Smooth muscle cell (in vitro differentiated cells): Measurements from ENCODE around the gene WDR46. TPM values are rescaled to one million over a fixed set of nuclear protein-coding genes. Genes with fewer than 3 reads are reported as not detected.

Experiments used
- microRNA-seq: library from miRNA; unstranded; fragments of <30 nt; microRNA quantifications from one replicate; pipeline ENCODE4, GENCODE V29; 2016; ENCODE audit warnings: borderline number of aligned reads
- polyA plus RNA-seq: library from polyadenylated mRNA; unstranded; fragments of >200 nt; fragmentation: Nextera tagmentation; extraction: Ambion mirVana; gene quantifications from 2 replicates; pipeline ENCODE4 v1.2.1, GENCODE V29; 2016
- total RNA-seq: library from RNA; depleted of rRNA; stranded (reverse); fragments of >200 nt; gene quantifications from 2 replicates; pipeline ENCODE4 v1.2.3, GENCODE V29; 2014

The WDR46 gene
- total and polyA plus RNA-seq, 2 experiments from 2014 or later: 67.9 to 69.9 TPM

Small RNAs within 50 kb of the gene (microRNA-seq; reads per million reads assigned to microRNA genes)
- not detected for gene MIR6834
- gene MIR6873: not detected

Other genes with a start within 250 kb of the WDR46 start
- 1.1 and 1.6 TPM in 2 replicates for gene HLA-DPA1, start 215.6 kb downstream of the WDR46 start, total RNA-seq
- gene HLA-DPA1, start 215.6 kb downstream of the WDR46 start, polyA plus RNA-seq: 1.1 and 1.3 TPM in 2 replicates
- 10.8 and 14.8 TPM in 2 replicates for gene HLA-DPB1, start 213.2 kb downstream of the WDR46 start, total RNA-seq
- 19.4 and 20.3 TPM in 2 replicates for gene HLA-DPB1, start 213.2 kb downstream of the WDR46 start, polyA plus RNA-seq
- gene COL11A2, start 96.8 kb downstream of the WDR46 start, total RNA-seq: 0.36 and 1.1 TPM in 2 replicates
- 1.2 and 1.5 TPM in 2 replicates for gene COL11A2, start 96.8 kb downstream of the WDR46 start, polyA plus RNA-seq
- gene RXRB, start 88.6 kb downstream of the WDR46 start, total RNA-seq: 24.3 and 25.7 TPM in 2 replicates
- 28.2 and 33.7 TPM in 2 replicates for gene RXRB, start 88.6 kb downstream of the WDR46 start, polyA plus RNA-seq
- 112 and 140 TPM in 2 replicates for gene SLC39A7, start 88.4 kb downstream of the WDR46 start, total RNA-seq
- 87.2 and 89.5 TPM in 2 replicates for gene SLC39A7, start 88.4 kb downstream of the WDR46 start, polyA plus RNA-seq
- gene HSD17B8, start 84.6 kb downstream of the WDR46 start, total RNA-seq: 2.9 and 4.9 TPM in 2 replicates
- gene HSD17B8, start 84.6 kb downstream of the WDR46 start, polyA plus RNA-seq: 3.7 and 9.6 TPM in 2 replicates
- gene RING1, start 80.7 kb downstream of the WDR46 start, total RNA-seq: 23.4 and 32.2 TPM in 2 replicates
- gene RING1, start 80.7 kb downstream of the WDR46 start, polyA plus RNA-seq: 31.6 and 35.1 TPM in 2 replicates
- 23.1 and 34.7 TPM in 2 replicates for gene VPS52, start 17.4 kb downstream of the WDR46 start, total RNA-seq
- 22.6 and 37.0 TPM in 2 replicates for gene VPS52, start 17.4 kb downstream of the WDR46 start, polyA plus RNA-seq
- 2,939 and 3,261 TPM in 2 replicates for gene RPS18, start 17.2 kb downstream of the WDR46 start, total RNA-seq
- gene RPS18, start 17.2 kb downstream of the WDR46 start, polyA plus RNA-seq: 1,790 and 1,848 TPM in 2 replicates
- gene B3GALT4, start 12.1 kb downstream of the WDR46 start, total RNA-seq: 2.9 and 4.6 TPM in 2 replicates
- gene B3GALT4, start 12.1 kb downstream of the WDR46 start, polyA plus RNA-seq: 6.1 and 14.6 TPM in 2 replicates
- 21.4 and 33.8 TPM in 2 replicates for gene PFDN6, start 362 bp upstream of the WDR46 start, total RNA-seq
- gene PFDN6, start 362 bp upstream of the WDR46 start, polyA plus RNA-seq: 23.1 and 24.0 TPM in 2 replicates
- gene RGL2, start 9.7 kb upstream of the WDR46 start, total RNA-seq: 21.8 and 31.9 TPM in 2 replicates
- 55.6 and 58.7 TPM in 2 replicates for gene RGL2, start 9.7 kb upstream of the WDR46 start, polyA plus RNA-seq
- 30.2 and 34.7 TPM in 2 replicates for gene TAPBP, start 24.8 kb upstream of the WDR46 start, total RNA-seq
- 75.9 and 81.6 TPM in 2 replicates for gene TAPBP, start 24.8 kb upstream of the WDR46 start, polyA plus RNA-seq
- gene ZBTB22, start 28.5 kb upstream of the WDR46 start, total RNA-seq: 9.6 and 11.0 TPM in 2 replicates
- gene ZBTB22, start 28.5 kb upstream of the WDR46 start, polyA plus RNA-seq: 22.9 and 24.9 TPM in 2 replicates
- 19.0 and 23.7 TPM in 2 replicates for gene DAXX, start 33.7 kb upstream of the WDR46 start, total RNA-seq
- 38.3 and 51.3 TPM in 2 replicates for gene DAXX, start 33.7 kb upstream of the WDR46 start, polyA plus RNA-seq
- 12.0 and 21.5 TPM in 2 replicates for gene KIFC1, start 102.6 kb upstream of the WDR46 start, total RNA-seq
- 2.9 and 8.8 TPM in 2 replicates for gene KIFC1, start 102.6 kb upstream of the WDR46 start, polyA plus RNA-seq
- 30.0 and 39.3 TPM in 2 replicates for gene PHF1, start 121.8 kb upstream of the WDR46 start, total RNA-seq
- 36.9 and 52.2 TPM in 2 replicates for gene PHF1, start 121.8 kb upstream of the WDR46 start, polyA plus RNA-seq
- 126 and 173 TPM in 2 replicates for gene CUTA, start 128.9 kb upstream of the WDR46 start, total RNA-seq
- 289 and 298 TPM in 2 replicates for gene CUTA, start 128.9 kb upstream of the WDR46 start, polyA plus RNA-seq
- gene SYNGAP1, start 130.8 kb upstream of the WDR46 start, total RNA-seq: 8.6 and 10.4 TPM in 2 replicates
- 1.9 and 7.9 TPM in 2 replicates for gene SYNGAP1, start 130.8 kb upstream of the WDR46 start, polyA plus RNA-seq
- 7.5 and 11.6 TPM in 2 replicates for gene ZBTB9, start 165.3 kb upstream of the WDR46 start, total RNA-seq
- gene ZBTB9, start 165.3 kb upstream of the WDR46 start, polyA plus RNA-seq: 6.2 and 10.9 TPM in 2 replicates